WTC11 (cell line): Measurements from ENCODE around the gene SLC25A46. TPM values are rescaled to one million over a fixed set of nuclear protein-coding genes. Genes with fewer than 3 reads are reported as not detected.

Experiments
- ATAC-seq: fragments of 200-7000 bp; cut with Tn5 transposase; 2 replicates; pipeline ENCODE4 v1.10.0; 2021; ENCODE audit warnings: mild to moderate bottlenecking, moderate library complexity
- Bru-seq: library from RNA; stranded (reverse); fragments of 400-500 nt; gene quantifications from one replicate; lab custom pipeline; 2021; lab: Mats Ljungman, UMichigan
- CTCF ChIA-PET: fragments of 300-600 bp; sonication (Branson Sonifier 250); formaldehyde crosslinking; loops from one replicate; lab custom pipeline; 2021; ENCODE audit warnings: antibody characterized with exemption; lab: Charles Lee
- POLR2A ChIA-PET: fragments of 350-600 bp; sonication (Branson Sonifier 250); formaldehyde crosslinking; loops from one replicate; lab custom pipeline; 2021; ENCODE audit warnings: antibody characterized with exemption; lab: Charles Lee
- DNase-seq: peaks from one replicate; pipeline ENCODE4 v3.0.0; 2021; ENCODE audit warnings: low spot score
- H3K27ac Mint-ChIP-seq: 2 replicates; pipeline ENCODE4 v1.8.0; 2021; ENCODE audit warnings: mixed read lengths
- H3K27me3 Mint-ChIP-seq: 2 replicates; pipeline ENCODE4 v1.8.0; 2021; ENCODE audit warnings: low read depth, mild to moderate bottlenecking, moderate library complexity, mixed read lengths
- H3K36me3 Mint-ChIP-seq: 2 replicates; pipeline ENCODE4 v1.8.0; 2021; ENCODE audit warnings: mixed read lengths
- H3K4me1 Mint-ChIP-seq: 2 replicates; pipeline ENCODE4 v1.8.0; 2022; ENCODE audit warnings: mixed read lengths
- H3K4me3 Mint-ChIP-seq: 2 replicates; pipeline ENCODE4 v1.8.0; 2021; ENCODE audit warnings: mild to moderate bottlenecking, moderate library complexity, mixed read lengths
- H3K9me3 Mint-ChIP-seq: 2 replicates; pipeline ENCODE4 v1.8.0; 2021; ENCODE audit warnings: mixed read lengths
- CREB1 ChIP-seq: sonication (generic); formaldehyde crosslinking; IDR thresholded peaks from 2 replicates; pipeline ENCODE4 v1.8.0; 2023; ENCODE audit warnings: mild to moderate bottlenecking, missing genetic modification reagents
- CREM ChIP-seq: sonication (generic); formaldehyde crosslinking; IDR thresholded peaks from 2 replicates; pipeline ENCODE4 v1.8.1; 2022; ENCODE audit warnings: mild to moderate bottlenecking, missing genetic modification reagents, moderate library complexity
- E2F5 ChIP-seq: sonication (generic); formaldehyde crosslinking; IDR thresholded peaks from 2 replicates; pipeline ENCODE4 v1.8.1; 2022; ENCODE audit warnings: mild to moderate bottlenecking, moderate library complexity, missing genetic modification reagents
- ERG ChIP-seq: fragments of 250-450 bp; sonication (Bioruptor Pico); IDR thresholded peaks from 2 replicates; pipeline ENCODE4 v1.8.0; 2021; ENCODE audit warnings: mild to moderate bottlenecking
- GABPB1 ChIP-seq: sonication (generic); formaldehyde crosslinking; IDR thresholded peaks from 2 replicates; pipeline ENCODE4 v1.8.1; 2023; ENCODE audit warnings: mild to moderate bottlenecking, missing genetic modification reagents
- GTF2I ChIP-seq: fragments of 250-450 bp; sonication (Bioruptor Pico); conservative IDR thresholded peaks from 2 replicates; pipeline ENCODE4 v1.4.0; 2021; ENCODE audit warnings: mild to moderate bottlenecking
- IRF2 ChIP-seq: sonication (generic); formaldehyde crosslinking; IDR thresholded peaks from 2 replicates; pipeline ENCODE4 v1.8.0; 2022; ENCODE audit warnings: low read depth, missing genetic modification reagents, borderline replicate concordance
- KAT7 ChIP-seq: sonication (generic); formaldehyde crosslinking; IDR thresholded peaks from 2 replicates; pipeline ENCODE4 v1.8.1; 2023; ENCODE audit warnings: missing genetic modification reagents, mild to moderate bottlenecking, borderline replicate concordance
- MLX ChIP-seq: sonication (generic); formaldehyde crosslinking; IDR thresholded peaks from 2 replicates; pipeline ENCODE4 v1.8.1; 2023; ENCODE audit warnings: mild to moderate bottlenecking, missing genetic modification reagents, moderate library complexity
- OVOL2 ChIP-seq: fragments of 250-450 bp; sonication (Bioruptor Pico); IDR thresholded peaks from 2 replicates; pipeline ENCODE4 v1.9.0; 2021; ENCODE audit warnings: mild to moderate bottlenecking, borderline replicate concordance
- RELA ChIP-seq: sonication (generic); formaldehyde crosslinking; IDR thresholded peaks from 2 replicates; pipeline ENCODE4 v1.8.1; 2022; ENCODE audit warnings: missing genetic modification reagents, mild to moderate bottlenecking, borderline replicate concordance
- SOX15 ChIP-seq: fragments of 250-450 bp; sonication (Bioruptor Pico); IDR thresholded peaks from 2 replicates; pipeline ENCODE4 v1.9.0; 2021; ENCODE audit warnings: mild to moderate bottlenecking
- STAT6 ChIP-seq: sonication (generic); formaldehyde crosslinking; conservative IDR thresholded peaks from 2 replicates; pipeline ENCODE4 v1.8.1; 2023; ENCODE audit warnings: mild to moderate bottlenecking, low read depth, missing genetic modification reagents, moderate library complexity
- ZNF138 ChIP-seq: sonication (generic); formaldehyde crosslinking; conservative IDR thresholded peaks from 2 replicates; pipeline ENCODE4 v1.8.1; 2022; ENCODE audit warnings: mild to moderate bottlenecking, moderate library complexity, missing genetic modification reagents
- ZNF281 ChIP-seq: sonication (generic); formaldehyde crosslinking; IDR thresholded peaks from 2 replicates; pipeline ENCODE4 v1.8.0; 2023; ENCODE audit warnings: mild to moderate bottlenecking, missing genetic modification reagents
- ZNF396 ChIP-seq: fragments of 250-450 bp; sonication (Bioruptor Pico); IDR thresholded peaks from 2 replicates; pipeline ENCODE4 v1.8.0; 2021; ENCODE audit warnings: mild to moderate bottlenecking, moderate library complexity, borderline replicate concordance
- ZNF423 ChIP-seq: fragments of 250-450 bp; sonication (Bioruptor Pico); IDR thresholded peaks from 2 replicates; pipeline ENCODE4 v2.1.2; 2022; ENCODE audit warnings: mild to moderate bottlenecking, moderate library complexity
- ZNF425 ChIP-seq: fragments of 250-450 bp; sonication (Bioruptor Pico); conservative IDR thresholded peaks from 2 replicates; pipeline ENCODE4 v1.9.0; 2021; ENCODE audit warnings: mild to moderate bottlenecking
- ZNF671 ChIP-seq: fragments of 250-450 bp; sonication (Bioruptor Pico); IDR thresholded peaks from 2 replicates; pipeline ENCODE4 v1.8.0; 2021; ENCODE audit warnings: mild to moderate bottlenecking
- long read RNA-seq, 3 experiments: library from RNA in 1 of 3; library from capped mRNA in 1 of 3; library from polyadenylated mRNA in 1 of 3; unstranded in 2 of 3; stranded (forward) in 1 of 3; transcript quantifications; one replicate each; pipeline ENCODE4 v2.0.0, GENCODE V29; 2021
- total RNA-seq: library from RNA; stranded (reverse); gene quantifications from 3 replicates; pipeline ENCODE4 v1.2.3, GENCODE V29; 2021
- TF ChIP-seq, protein P1 (sequence below): sonication (generic); formaldehyde crosslinking; IDR thresholded peaks from 2 replicates; pipeline ENCODE4 v1.8.0; 2022; ENCODE audit warnings: mild to moderate bottlenecking, missing genetic modification reagents
- TF ChIP-seq, protein P2 (sequence below): sonication (generic); formaldehyde crosslinking; IDR thresholded peaks from 2 replicates; pipeline ENCODE4 v1.8.1; 2022; ENCODE audit warnings: missing genetic modification reagents, borderline replicate concordance

SLC25A46 gene
- total RNA-seq (19.2 to 20.7 TPM (median 20.5 TPM) in 3 replicates), Bru-seq, nascent RNA (percentile 85 among the genes with signal in this experiment)
- long read RNA-seq, experiment 1, full-length matches to known transcripts: 93 of 113 reads
- long read RNA-seq, experiment 1, partial matches to known transcripts: 14 of 113 reads
- long read RNA-seq, experiment 1, other reads (novel, unspliced or antisense): 6 of 113 reads
- long read RNA-seq, experiment 2, full-length matches to known transcripts: 15 of 32 reads
- long read RNA-seq, experiment 2, partial matches to known transcripts: 11 of 32 reads
- long read RNA-seq, experiment 2, other reads (novel, unspliced or antisense): 6 of 32 reads
- long read RNA-seq, experiment 3, transcript SLC25A46-201 (8 exons, 2,385 nt): major isoform, 57 of 65 reads
- long read RNA-seq, experiment 3, partial matches to known transcripts: 4 of 65 reads
- long read RNA-seq, experiment 3, other reads (novel, unspliced or antisense): 4 of 65 reads

GRCh38 chr5:110738812-110739651 lies at the start of gene SLC25A46:
Gene SLC25A46, plus strand, starts transcription at chr5:110739007. Its CDS starts 113 bp downstream, at chr5:110739120.
- 0 out of 2 replicates have a peak within 1 kb of the TSS, but pooled peaks have one; percentile 60 for H3K27ac Mint-ChIP-seq
- H3K9me3 Mint-ChIP-seq: no peaks in the 10 kb centered on the region
- H3K36me3 Mint-ChIP-seq: no peaks in the 10 kb centered on the region
- peaks cover 14% of the 10 kb centered on the region for H3K27me3 Mint-ChIP-seq
- ChIA-PET CTCF (interaction anchor here (0.5 kb wide), 1 partner anchor 77 kb away, joined by 3 read pairs; no protein-coding TSS in a partner anchor), POLR2A (no interaction called here)
- DNase-seq (peak; percentile 82), ATAC-seq (peak; percentile 88)
- H3K4me3 Mint-ChIP-seq: peak within 1 kb of the TSS; percentile 96
- H3K4me1 Mint-ChIP-seq: peaks cover 4% of the 10 kb centered on the region; the same call in 1 of the 2 replicates
- TF ChIP-seq MLX (CRISPR knock-in tag) (no peak), RELA (CRISPR knock-in tag) (no peak), ZNF425 (CRISPR knock-in tag) (no peak), CREB1 (CRISPR knock-in tag) (no peak), E2F5 (CRISPR knock-in tag) (0 out of 2 replicates have a peak, but pooled peaks have one; percentile 76), SOX15 (CRISPR knock-in tag) (no peak), ZNF423 (CRISPR knock-in tag) (peak; percentile 38), GABPB1 (CRISPR knock-in tag) (0 out of 2 replicates have a peak, but pooled peaks have one; percentile 64), KAT7 (CRISPR knock-in tag) (no peak), OVOL2 (CRISPR knock-in tag) (no peak), ZNF138 (CRISPR knock-in tag) (no peak), ERG (CRISPR knock-in tag) (no peak), GTF2I (no peak), STAT6 (CRISPR knock-in tag) (no peak), ZNF671 (CRISPR knock-in tag) (no peak), ZNF281 (CRISPR knock-in tag) (no peak), ZNF396 (CRISPR knock-in tag) (no peak), CREM (CRISPR knock-in tag) (peak; percentile 56; the same call in 1 of the 2 replicates), IRF2 (no peak)
- TF ChIP-seq, protein P1, sequence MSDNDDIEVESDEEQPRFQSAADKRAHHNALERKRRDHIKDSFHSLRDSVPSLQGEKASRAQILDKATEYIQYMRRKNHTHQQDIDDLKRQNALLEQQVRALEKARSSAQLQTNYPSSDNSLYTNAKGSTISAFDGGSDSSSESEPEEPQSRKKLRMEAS (CRISPR knock-in tag): peak; percentile 67
- TF ChIP-seq, protein P2, sequence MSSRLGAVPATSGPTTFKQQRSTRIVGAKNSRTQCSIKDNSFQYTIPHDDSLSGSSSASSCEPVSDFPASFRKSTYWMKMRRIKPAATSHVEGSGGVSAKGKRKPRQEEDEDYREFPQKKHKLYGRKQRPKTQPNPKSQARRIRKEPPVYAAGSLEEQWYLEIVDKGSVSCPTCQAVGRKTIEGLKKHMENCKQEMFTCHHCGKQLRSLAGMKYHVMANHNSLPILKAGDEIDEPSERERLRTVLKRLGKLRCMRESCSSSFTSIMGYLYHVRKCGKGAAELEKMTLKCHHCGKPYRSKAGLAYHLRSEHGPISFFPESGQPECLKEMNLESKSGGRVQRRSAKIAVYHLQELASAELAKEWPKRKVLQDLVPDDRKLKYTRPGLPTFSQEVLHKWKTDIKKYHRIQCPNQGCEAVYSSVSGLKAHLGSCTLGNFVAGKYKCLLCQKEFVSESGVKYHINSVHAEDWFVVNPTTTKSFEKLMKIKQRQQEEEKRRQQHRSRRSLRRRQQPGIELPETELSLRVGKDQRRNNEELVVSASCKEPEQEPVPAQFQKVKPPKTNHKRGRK: no peak
